C4-2B (cell line): ENCODE measurements around the gene LCE1F.

Source experiments
- CTCF ChIP-seq: fragments of 450-650 bp; conservative IDR thresholded peaks from 2 replicates; pipeline ENCODE4 v1.5.1; 2017; ENCODE audit warnings: mild to moderate bottlenecking
- ZFX ChIP-seq: fragments of 450-650 bp; IDR thresholded peaks from 2 replicates; pipeline ENCODE4 v1.6.1; 2017

- TF ChIP-seq CTCF, result no peak
- TF ChIP-seq ZFX, result no peak
Observed at GRCh38 chr1:152728986-152729385, 46.0 kb upstream of the LCE1F start.
